Measurements from ENCODE around the gene TRABD2B. TPM values are rescaled to one million over a fixed set of nuclear protein-coding genes. Genes with fewer than 3 reads are reported as not detected.

Gene TRABD2B
- total RNA-seq, 2 experiments from 2014 or later: not detected

DNA sequence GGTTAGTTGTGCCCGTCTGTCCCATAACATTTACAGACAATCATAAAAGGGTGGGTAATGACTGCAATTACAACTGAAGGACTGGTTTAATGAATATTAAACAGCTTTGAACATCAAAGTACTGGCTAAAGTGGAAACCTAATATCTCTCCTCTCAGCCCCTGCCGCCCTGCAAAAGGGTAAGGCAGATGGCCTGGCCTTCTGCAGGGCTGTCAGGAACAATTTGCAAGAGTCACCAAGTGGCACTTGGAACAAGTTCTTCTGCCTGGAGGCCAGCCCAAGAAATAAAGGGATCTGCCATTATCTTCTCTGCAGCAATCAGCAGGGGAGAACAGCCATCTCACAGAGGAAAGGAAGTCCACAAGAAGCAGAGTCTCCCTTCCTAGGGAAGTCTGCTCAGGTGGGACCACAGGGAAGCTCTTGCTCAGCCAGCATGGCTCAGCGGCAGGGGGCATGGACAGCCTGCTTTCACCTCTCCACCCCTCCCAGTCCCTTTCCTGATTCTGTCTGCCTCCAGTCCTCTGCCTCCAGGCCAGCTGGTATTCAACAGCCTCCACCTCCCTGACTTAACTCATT lies 96.1 kb downstream of the TRABD2B start:
- CTCF ChIA-PET: no interaction called here
- no peak overlapping the region for H3K4me3 Mint-ChIP-seq

GRCh38 chr1:47898133-47898845 lies 98.9 kb downstream of the TRABD2B start:
- no peak for DNase-seq
- intact Hi-C loops (cut with micrococcal nuclease): no loop called here
- Mint-ChIP-seq H3K27me3 (ENCODE audit: low read depth) (peaks cover 2% of the 10 kb centered on the region), H3K4me3 (no peak overlapping the region), H3K36me3 (ENCODE audit: low read depth) (no peaks in the 10 kb centered on the region), H3K9me3 (no peaks in the 10 kb centered on the region), H3K4me1 (ENCODE audit: low read depth) (no peaks in the 10 kb centered on the region), H3K27ac (no peak overlapping the region)
- CTCF ChIA-PET: no interaction called here

More for the DNA sequence above, 96.1 kb downstream of the TRABD2B start:
- H3K36me3 Mint-ChIP-seq (ENCODE audit: low read depth): no peaks in the 10 kb centered on the region
- intact Hi-C loops (cut with micrococcal nuclease): no loop called here
- peaks cover under 1% of the 10 kb centered on the region for H3K27me3 Mint-ChIP-seq (ENCODE audit: low read depth)
- no peaks in the 10 kb centered on the region for H3K4me1 Mint-ChIP-seq (ENCODE audit: low read depth)
- DNase-seq: no peak
- no peaks in the 10 kb centered on the region for H3K9me3 Mint-ChIP-seq
- no peak overlapping the region for H3K27ac Mint-ChIP-seq

DNA sequence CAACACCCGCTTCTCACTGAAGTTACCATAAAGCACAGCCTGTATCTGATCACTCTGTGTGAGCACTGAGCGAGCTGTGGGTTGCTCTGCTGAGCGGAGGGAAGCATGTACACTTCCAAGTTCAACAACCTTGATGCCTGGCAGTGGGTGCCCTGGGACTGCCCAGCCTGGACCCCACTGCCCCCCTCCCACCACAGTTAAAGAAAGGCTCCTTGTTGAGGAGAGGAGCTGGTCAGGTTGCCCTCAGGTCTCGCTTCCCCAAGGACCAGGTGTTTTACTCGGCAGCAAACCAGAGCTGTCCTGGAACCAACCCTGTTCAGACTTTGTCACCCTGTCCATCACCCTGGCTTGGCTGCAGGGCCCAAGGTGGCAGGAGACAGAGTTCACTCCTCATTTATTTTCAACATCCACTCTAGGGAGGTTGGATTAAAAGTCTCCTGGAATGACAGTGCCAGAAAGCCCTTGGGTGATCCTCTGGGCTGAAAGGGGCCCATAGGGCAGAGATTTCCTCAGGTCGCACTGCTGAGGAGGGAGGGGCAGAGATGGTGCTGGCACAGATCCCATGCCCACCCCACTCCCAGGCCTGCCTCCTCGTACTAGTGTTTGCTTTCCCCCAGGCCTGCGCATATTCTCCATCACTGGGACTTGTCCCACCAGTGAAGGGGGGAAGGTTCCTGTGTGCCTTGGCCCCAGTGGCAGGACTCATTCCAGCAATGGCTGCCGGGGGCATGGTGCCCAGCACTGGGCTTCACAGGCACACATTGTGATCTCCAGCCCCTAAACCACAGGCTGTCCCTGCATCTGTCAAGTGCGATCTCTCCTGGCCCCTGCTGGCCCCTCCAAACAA lies 101.7 kb downstream of the TRABD2B start:
- Mint-ChIP-seq H3K9me3 (no peaks in the 10 kb centered on the region), H3K27me3 (ENCODE audit: low read depth) (peaks cover 2% of the 10 kb centered on the region), H3K4me1 (ENCODE audit: low read depth) (no peaks in the 10 kb centered on the region), H3K27ac (no peak overlapping the region), H3K36me3 (ENCODE audit: low read depth) (no peaks in the 10 kb centered on the region), H3K4me3 (no peak overlapping the region)
- no peak for DNase-seq
- intact Hi-C loops (cut with micrococcal nuclease): no loop called here
- CTCF ChIA-PET: no interaction called here

DNA sequence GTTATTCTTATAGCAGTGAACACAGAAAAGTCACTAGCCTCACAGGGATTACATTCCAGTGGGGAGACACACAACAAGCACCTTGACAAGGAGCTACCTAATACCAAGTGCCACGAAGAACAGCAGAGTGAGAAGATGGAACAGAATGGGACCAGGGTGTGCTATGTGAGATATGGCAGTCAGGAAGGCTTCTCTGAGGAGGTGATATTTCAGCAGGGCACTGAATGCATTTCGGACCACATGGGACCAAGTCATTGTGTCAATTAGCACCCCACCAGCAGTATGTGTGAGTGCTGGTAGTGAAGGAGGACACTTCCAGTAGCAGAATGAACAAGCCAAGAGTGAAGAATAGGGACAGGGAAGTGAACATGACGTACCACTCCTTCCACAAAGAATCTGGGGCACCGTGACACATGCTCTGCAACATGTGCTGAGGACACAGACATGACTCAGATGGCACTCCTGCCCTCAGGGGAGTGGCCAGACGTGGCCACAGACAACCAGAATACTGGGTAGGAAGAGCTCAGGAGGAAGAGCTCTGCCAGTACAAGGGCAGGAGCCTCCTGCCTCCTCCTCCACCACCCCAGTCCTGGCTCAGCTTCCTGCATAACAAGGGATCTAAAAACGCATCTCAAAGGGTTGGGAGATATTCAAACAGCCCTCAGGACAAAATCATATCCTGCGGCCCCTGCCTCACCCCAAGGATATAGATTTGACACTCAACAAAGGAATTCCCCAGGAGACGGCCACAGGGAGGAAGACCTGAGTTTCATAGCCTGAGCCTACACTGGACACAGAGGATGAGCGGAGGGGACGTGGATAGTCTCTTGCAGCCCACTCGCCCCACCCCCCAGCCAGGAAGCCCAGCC lies 102.5 kb downstream of the TRABD2B start:
- CTCF ChIA-PET: no interaction called here
- no peak overlapping the region for H3K4me3 Mint-ChIP-seq
- no peaks in the 10 kb centered on the region for H3K4me1 Mint-ChIP-seq (ENCODE audit: low read depth)
- H3K36me3 Mint-ChIP-seq (ENCODE audit: low read depth): no peaks in the 10 kb centered on the region
- H3K27ac Mint-ChIP-seq: no peak overlapping the region
- DNase-seq: no peak
- peaks cover 2% of the 10 kb centered on the region for H3K27me3 Mint-ChIP-seq (ENCODE audit: low read depth)
- intact Hi-C loops (cut with micrococcal nuclease): no loop called here
- H3K9me3 Mint-ChIP-seq: no peaks in the 10 kb centered on the region

GRCh38 chr1:47893412-47893811 lies 103.8 kb downstream of the TRABD2B start:
- intact Hi-C loops (cut with micrococcal nuclease): no loop called here
- CTCF ChIA-PET: no interaction called here
- Mint-ChIP-seq H3K4me1 (ENCODE audit: low read depth) (no peaks in the 10 kb centered on the region), H3K9me3 (no peaks in the 10 kb centered on the region), H3K27me3 (ENCODE audit: low read depth) (peaks cover 4% of the 10 kb centered on the region), H3K27ac (no peak overlapping the region), H3K36me3 (ENCODE audit: low read depth) (no peaks in the 10 kb centered on the region), H3K4me3 (no peak overlapping the region)
- no peak for DNase-seq

GRCh38 chr1:47890779-47891178 lies 106.4 kb downstream of the TRABD2B start:
- H3K27ac Mint-ChIP-seq: no peak overlapping the region

DNA sequence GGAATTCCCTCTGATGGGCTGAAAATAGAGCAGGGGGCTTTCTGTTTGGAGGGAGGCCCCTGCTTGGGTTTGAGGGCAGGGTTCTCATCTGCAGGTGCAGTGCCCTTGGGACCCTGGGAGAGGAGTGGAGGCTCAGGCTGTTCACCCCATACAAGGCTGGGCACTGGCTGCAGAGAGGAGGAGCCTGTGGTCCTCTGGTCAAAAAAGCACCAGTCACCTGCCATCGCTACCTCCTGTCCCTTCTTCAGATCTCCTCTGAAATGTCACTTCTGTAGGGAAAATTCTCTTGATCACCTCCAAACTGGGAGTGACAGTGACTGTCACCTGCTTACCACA lies 108.9 kb downstream of the TRABD2B start:
- Mint-ChIP-seq H3K27me3 (ENCODE audit: low read depth) (peaks cover 2% of the 10 kb centered on the region), H3K9me3 (no peaks in the 10 kb centered on the region), H3K4me3 (no peak overlapping the region), H3K27ac (no peak overlapping the region), H3K4me1 (ENCODE audit: low read depth) (no peaks in the 10 kb centered on the region), H3K36me3 (ENCODE audit: low read depth) (no peaks in the 10 kb centered on the region)
- DNase-seq: no peak
- CTCF ChIA-PET: no interaction called here
- intact Hi-C loops (cut with micrococcal nuclease): no loop called here

More at GRCh38 chr1:47890779-47891178, 106.4 kb downstream of the TRABD2B start:
- no peaks in the 10 kb centered on the region for H3K4me1 Mint-ChIP-seq (ENCODE audit: low read depth)
- H3K4me3 Mint-ChIP-seq: no peak overlapping the region
- intact Hi-C loops (cut with micrococcal nuclease): no loop called here
- H3K36me3 Mint-ChIP-seq (ENCODE audit: low read depth): no peaks in the 10 kb centered on the region
- DNase-seq: no peak
- CTCF ChIA-PET: no interaction called here
- peaks cover 2% of the 10 kb centered on the region for H3K27me3 Mint-ChIP-seq (ENCODE audit: low read depth)
- H3K9me3 Mint-ChIP-seq: no peaks in the 10 kb centered on the region

DNA sequence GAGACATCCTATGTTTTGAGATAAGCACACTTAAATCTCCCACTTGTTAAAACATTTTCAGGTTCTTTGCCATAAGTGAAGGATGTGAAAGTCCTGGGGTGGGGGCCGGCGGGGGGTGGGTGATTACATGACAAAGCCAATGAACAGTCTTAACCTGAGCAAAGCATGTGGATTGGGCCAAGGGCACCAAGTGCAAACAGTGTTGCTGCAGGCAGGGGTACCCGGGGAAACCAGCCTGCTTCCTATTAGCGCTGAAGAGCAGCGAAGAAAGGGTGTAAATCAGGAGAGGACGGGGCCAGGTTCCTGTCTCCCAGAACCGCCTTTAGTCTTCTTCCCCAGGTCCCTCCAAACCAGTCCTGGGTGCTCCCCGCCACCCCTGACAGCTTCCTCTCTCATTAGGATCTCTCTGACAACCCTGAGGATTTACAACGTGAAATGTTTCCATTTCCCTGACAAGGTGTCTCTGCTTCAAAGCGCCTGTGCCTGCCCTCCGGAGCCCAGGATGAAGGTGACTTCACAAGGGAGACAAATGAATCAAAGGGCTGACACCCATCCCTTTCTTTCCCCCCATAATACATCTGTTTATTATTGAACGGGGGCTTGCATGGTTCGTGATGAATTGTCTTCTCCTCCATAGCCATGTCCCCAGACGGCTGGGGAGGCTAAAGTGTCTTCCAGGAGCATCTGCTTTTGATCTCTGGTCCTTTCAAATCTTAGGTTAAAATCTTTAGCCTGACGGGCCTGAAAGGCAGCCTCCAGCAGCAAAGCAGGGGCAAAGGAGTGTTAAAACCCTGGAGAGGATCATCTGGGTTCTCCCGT lies 109.5 kb downstream of the TRABD2B start:
- CTCF ChIA-PET: no interaction called here
- Mint-ChIP-seq H3K27me3 (ENCODE audit: low read depth) (peaks cover 2% of the 10 kb centered on the region), H3K36me3 (ENCODE audit: low read depth) (no peaks in the 10 kb centered on the region), H3K4me3 (no peak overlapping the region), H3K27ac (no peak overlapping the region), H3K9me3 (no peaks in the 10 kb centered on the region), H3K4me1 (ENCODE audit: low read depth) (no peaks in the 10 kb centered on the region)
- intact Hi-C loops (cut with micrococcal nuclease): no loop called here
- DNase-seq: no peak

DNA sequence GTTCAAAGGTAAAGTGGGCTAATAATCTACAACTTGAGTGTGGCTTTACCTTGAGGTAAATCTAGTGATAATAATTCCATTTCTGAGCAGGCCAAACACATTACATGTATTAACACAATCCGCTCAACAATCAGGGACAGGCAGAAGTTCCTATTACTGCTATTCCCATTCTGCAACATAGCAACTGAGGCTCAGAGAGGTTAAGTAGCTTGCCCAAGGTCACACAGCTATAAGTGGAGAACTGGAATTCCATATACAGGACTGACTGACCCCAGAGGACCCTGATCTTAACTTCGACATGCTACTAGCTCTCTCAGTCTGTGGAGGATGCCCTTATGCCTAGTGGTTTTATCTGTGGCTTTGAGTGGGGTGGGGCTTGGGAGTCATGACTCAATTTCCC lies 110.1 kb downstream of the TRABD2B start:
- H3K36me3 Mint-ChIP-seq (ENCODE audit: low read depth): no peaks in the 10 kb centered on the region
- CTCF ChIA-PET: no interaction called here
- no peaks in the 10 kb centered on the region for H3K4me1 Mint-ChIP-seq (ENCODE audit: low read depth)
- H3K4me3 Mint-ChIP-seq: no peak overlapping the region
- H3K27ac Mint-ChIP-seq: no peak overlapping the region
- H3K27me3 Mint-ChIP-seq (ENCODE audit: low read depth): peaks cover 2% of the 10 kb centered on the region
- DNase-seq: no peak
- no peaks in the 10 kb centered on the region for H3K9me3 Mint-ChIP-seq
- intact Hi-C loops (cut with micrococcal nuclease): no loop called here

- no peak for DNase-seq
- Mint-ChIP-seq H3K27ac (no peak overlapping the region), H3K36me3 (ENCODE audit: low read depth) (no peaks in the 10 kb centered on the region), H3K4me3 (no peak overlapping the region), H3K9me3 (no peaks in the 10 kb centered on the region), H3K4me1 (ENCODE audit: low read depth) (no peaks in the 10 kb centered on the region), H3K27me3 (ENCODE audit: low read depth) (peaks cover 2% of the 10 kb centered on the region)
- intact Hi-C loops (cut with micrococcal nuclease): no loop called here
- CTCF ChIA-PET: no interaction called here
Measured at GRCh38 chr1:47886141-47886540, 111.0 kb downstream of the TRABD2B start.

GRCh38 chr1:47885062-47885830 lies 111.9 kb downstream of the TRABD2B start:
- intact Hi-C loops (cut with micrococcal nuclease): no loop called here
- DNase-seq: no peak
- Mint-ChIP-seq H3K4me1 (ENCODE audit: low read depth) (no peaks in the 10 kb centered on the region), H3K36me3 (ENCODE audit: low read depth) (no peaks in the 10 kb centered on the region), H3K9me3 (no peaks in the 10 kb centered on the region), H3K27ac (no peak overlapping the region), H3K27me3 (ENCODE audit: low read depth) (peaks cover 2% of the 10 kb centered on the region), H3K4me3 (no peak overlapping the region)
- CTCF ChIA-PET: no interaction called here
